Hematopoietic multipotent progenitor cell treated with erythropoietin and hydrocortisone succinate and interleukin-3 and kit ligand, for 17 days (in vitro differentiated cells): ENCODE data around the gene DIP2A.

Source experiments
- DNase-seq: peaks from one replicate; pipeline ENCODE4 v3.0.0-alpha.2; 2015; ENCODE audit warnings: low spot score

The DIP2A gene

GRCh38 chr21:46596201-46596600 is 137.5 kb downstream of the DIP2A start:
- DNase-seq = no peak

- no peak for DNase-seq
Measured at GRCh38 chr21:46597031-46597430, 138.3 kb downstream of the DIP2A start.

DNA sequence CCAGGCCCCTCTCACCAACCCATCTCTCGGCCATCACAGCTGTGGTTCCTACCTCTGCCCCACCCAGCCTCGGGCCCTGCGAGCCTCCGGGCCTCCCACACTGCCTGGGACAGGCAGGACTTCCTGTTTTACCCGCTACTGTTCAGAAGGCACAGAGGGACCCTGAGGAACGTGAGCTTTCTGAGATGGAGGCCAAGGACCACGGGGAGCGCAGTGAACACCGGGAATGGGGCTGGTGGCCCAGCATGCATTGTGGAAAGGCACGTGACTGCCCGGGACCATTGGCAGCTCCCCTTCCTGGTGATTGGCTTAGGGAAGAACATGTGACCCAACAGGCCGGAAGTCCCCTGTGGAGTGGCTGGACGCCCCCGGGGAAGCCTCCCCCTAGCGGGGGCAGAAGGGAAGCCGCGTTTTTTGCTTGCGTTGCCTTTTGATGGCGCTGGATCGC is 139.2 kb downstream of the DIP2A start:
- no peak for DNase-seq

GRCh38 chr21:46598581-46599572 is 140.2 kb downstream of the DIP2A start:
- no peak for DNase-seq

DNA sequence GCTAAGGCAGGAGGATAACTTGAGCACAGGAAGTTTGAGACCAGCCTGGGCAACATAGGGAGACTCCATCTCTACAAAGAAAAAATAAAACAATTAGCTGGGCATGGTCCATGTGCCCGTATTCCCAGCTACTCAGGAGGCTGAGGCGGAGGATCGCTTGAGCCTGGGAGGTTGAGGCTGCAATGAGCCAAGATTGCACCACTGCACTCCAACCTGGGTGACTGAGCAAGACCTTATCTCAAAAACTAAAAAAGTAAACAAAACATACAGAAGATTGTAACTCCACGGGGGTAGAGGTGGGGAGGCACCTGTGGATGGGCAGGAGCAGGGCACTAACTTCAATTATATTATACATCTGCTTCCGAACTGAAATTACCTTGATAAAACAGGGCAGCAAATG is 141.6 kb downstream of the DIP2A start:
- no peak for DNase-seq

GRCh38 chr21:46600978-46601377 is 142.3 kb downstream of the DIP2A start:
- DNase-seq = no peak

DNA sequence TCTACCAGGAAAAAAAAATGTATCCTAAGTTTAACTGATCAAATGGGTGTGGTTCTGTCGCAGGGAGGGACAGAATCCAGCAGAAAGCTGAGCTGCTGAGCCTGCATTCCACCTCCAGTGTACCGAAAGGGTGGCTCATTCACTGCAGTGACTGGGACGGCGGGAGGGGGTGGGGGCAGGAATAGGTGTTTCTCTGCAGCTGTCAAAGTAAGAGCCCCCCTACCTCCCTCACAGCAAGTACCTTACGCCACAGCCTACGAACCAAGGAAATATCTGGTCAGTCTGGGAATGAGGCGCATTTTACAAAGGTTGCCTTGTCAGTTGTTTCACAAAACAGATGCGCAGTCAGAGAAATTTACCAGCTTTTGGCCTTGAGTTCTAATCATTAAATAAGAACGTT is 144.5 kb downstream of the DIP2A start:
- no peak for DNase-seq

- no peak for DNase-seq
Measured at GRCh38 chr21:46604329-46604974, 145.8 kb downstream of the DIP2A start.

DNA sequence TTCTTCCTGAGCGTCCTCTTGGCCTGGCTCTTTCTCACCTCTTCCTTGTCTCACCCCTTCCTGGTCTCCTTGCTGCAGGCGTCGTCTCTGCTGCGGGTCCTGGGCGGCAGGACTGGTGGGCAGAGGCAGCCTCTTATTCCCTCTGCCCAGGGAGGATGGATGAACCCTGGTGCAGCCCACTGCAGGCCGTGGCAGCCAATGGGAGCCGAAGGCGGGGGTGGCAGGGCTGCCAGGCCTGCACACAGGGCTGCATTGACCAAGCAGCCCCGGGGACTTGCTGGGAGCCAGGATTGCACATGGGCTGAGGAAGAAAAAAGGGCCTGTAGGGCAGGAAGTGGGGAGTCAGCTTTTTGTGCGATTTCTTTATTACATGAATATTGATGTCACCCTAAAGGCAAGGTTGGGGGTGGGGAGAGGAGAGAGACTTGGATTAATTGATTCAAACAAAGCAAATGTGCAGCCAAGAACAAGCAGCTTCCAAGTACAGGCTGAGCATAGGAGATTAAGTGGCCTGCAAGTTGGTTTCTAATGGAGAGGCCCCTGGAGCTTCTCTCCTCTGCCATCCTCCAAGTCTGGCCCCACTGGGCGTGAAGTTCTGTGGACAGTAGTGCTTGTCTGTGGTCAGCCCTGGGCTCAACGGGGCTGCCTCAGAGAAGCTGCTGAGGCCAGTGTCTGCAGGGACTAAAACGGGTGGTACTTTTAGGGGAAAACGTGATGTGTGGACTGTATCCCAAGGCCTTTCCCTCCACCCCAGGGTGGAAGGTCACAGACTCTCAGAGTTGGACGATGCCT is 146.5 kb downstream of the DIP2A start, which contains the start of gene S100B:
S100B (minus strand) TSS at position 108 of the 792 bp plus-strand sequence. CDS start 2,667 bp downstream, outside the sequence.
- DNase-seq = no peak

DNA sequence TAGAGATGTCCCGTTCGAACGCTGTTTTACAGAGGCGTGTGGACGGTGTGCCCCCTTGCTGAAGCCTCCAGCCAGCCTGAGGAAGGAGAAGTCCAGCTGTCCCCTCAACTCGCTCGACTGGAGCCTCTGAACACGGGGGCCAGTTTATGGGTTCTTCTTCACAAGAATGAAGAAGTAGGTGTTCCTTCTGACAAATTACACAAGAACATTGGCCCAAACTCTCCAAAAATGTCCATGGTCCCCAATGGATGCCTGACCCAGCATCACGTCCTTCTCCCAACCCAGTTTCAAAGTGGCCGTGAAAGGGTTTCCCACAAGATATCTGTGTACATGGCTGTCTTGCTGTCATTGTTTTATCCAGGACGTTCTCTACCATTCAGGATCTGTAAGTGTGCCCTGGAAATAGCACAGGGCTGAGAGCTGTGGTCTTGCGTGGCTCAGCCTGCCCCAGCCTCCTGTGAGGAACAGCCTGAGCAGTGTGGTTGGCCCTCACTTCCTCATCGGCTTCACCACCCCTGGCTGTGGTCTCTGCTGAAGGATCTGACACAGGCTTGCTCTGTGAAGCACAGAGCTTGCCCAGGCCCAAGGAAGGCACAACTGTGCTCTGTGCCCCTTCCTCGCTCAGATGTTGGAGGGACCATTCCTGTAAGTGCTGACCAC is 147.2 kb downstream of the DIP2A start:
- DNase-seq = no peak

DNA sequence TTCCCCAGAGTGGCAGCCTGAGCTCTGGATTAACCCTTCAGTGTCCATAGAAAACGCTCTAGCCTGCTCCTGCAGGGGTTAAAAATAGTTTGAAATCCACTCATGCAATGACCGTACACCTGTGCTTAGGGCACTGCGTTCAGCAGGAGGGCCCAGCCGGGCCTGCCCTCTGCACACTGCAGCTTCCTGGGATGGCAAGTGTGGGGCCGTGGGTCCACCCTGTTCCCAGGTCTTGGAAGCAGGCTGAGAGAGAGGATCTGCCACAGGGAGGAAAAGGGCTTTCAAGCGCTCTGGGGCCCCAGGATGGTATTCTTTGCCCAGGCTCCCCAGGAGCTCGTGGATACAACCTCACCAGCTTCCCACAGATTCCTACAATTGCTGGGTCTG is 147.7 kb downstream of the DIP2A start:
- no peak for DNase-seq

DNA sequence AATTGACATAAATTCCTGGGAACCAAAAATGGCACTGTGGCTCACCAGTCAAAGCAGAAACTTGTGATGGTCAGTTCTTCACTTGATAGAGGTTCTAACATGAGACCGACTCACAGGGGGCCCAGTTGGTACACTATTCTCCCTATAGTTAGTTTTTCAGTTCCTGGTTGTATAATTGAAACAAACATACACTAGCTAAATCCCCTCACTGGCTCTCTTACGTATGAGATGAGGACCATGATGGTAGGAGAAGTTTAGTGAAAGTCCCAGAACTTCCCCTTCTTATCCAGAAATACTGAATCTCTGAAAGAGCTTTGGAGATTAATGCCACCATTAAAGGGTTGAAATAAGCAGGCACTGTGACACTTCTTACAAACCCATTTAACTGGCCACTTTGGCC is 148.9 kb downstream of the DIP2A start:
- no peak for DNase-seq

GRCh38 chr21:46608672-46609111 is 150.0 kb downstream of the DIP2A start:
- DNase-seq = no peak

GRCh38 chr21:46610018-46610701 is 151.5 kb downstream of the DIP2A start:
- DNase-seq = no peak

- no peak for DNase-seq
Measured at GRCh38 chr21:46613391-46613790, 154.7 kb downstream of the DIP2A start.

DNA sequence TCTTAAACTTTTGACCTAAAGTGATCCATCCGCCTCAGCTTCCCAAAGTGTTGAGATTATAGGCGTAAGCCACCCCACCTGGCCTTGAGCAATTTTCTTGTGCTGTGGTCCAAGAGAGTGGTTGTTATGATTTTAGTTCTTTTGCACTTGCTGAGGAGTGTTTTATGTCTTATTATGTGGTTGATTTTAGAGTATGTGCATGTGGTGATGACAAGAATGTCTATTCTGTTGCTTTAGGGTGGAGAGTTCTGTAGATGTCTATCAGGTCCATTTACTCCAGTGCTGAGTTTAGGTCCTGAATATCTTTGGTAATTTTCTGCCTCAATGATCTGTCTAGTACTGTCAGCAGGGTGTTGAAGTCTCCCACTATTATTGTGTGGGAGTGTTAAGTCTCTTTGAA is 157.4 kb downstream of the DIP2A start:
- no peak for DNase-seq

DNA sequence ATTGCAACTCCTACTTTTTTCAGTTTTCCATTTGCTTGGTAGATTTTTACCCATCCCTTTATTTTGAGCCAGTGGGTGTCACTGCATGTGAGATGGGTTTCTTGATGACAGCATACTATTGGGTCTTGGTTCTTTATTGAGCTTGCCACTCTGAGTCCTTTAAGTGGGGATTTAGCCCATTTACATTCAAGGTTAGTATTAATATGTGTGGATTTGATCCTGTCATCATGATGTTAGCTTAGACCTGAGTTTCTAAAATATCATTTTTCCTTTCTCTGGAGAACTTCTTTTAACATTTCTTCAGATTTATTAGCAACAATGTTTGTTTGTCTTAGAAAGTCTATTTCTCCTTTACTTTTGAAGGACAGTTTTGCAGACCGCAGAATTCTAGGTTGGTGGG is 158.0 kb downstream of the DIP2A start:
- DNase-seq = no peak

GRCh38 chr21:46617267-46618051 is 158.8 kb downstream of the DIP2A start:
- DNase-seq = no peak

- no peak for DNase-seq
Measured at GRCh38 chr21:46618738-46619379, 160.2 kb downstream of the DIP2A start.
